Testis (tissue), 2 donors: ENCODE measurements around the gene ALDH9A1.

Source experiments
- CTCF ChIP-seq, 3 experiments: fragments of 450-650 bp in 2 of 3; fragments of 200-600 bp in 1 of 3; sonication (generic) in 1 of 3; IDR thresholded peaks; one replicate each; pipeline ENCODE4 v1.5.1; 2016 to 2019; ENCODE audit warnings: antibody characterized with exemption in 3 of 3, mild to moderate bottlenecking in 2 of 3, moderate library complexity in 1 of 3
- POLR2A ChIP-seq: fragments of 450-650 bp; IDR thresholded peaks from one replicate; pipeline ENCODE4 v1.6.1; 2017; ENCODE audit warnings: antibody characterized with exemption, mild to moderate bottlenecking, moderate library complexity

DNA sequence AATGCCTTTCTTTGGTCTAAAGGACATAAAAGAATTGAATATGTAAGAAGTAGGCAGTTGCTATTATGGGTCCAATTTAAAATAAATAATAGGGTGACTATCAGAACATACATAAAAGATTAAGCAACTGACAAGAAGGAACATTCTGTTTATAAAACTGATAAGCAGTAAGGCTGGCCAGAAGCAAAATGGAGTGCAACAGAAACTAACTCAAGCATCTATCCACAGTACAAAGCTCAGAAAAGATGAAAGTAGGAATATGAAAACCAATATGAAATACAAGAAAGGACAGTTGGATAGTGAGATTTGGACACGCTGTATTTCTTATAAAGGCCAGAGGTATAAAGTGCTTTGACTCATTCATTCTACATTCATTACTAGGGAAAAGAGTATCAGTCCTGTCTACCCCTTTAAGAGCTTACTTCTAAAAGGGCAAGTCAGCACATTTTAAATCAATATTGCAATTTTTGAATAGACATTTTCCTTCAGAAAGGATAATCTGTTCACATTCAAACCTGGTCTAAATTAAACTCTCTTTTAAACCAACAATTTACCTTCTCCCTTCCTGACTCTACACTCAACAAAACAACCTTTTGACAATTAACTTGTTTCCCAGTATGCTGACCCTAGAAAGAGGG is 14.4 kb downstream of the ALDH9A1 start:
- TF ChIP-seq CTCF (IDR thresholded peaks at IDR 0.05), result no peak
- no peak for TF ChIP-seq POLR2A
